ENCODE measurements around the gene TXNL4A. TPM values are rescaled to one million over a fixed set of nuclear protein-coding genes. Genes with fewer than 3 reads are reported as not detected.

TXNL4A gene
- polyA plus RNA-seq, 1 experiment: 131 TPM

- Histone ChIP-seq H3K27me3 (ENCODE audit: control insufficient read depth, insufficient read depth, low read length) (no peaks in the 10 kb centered on the region), H3K9me3 (ENCODE audit: control insufficient read depth, insufficient read depth, low read length) (no peaks in the 10 kb centered on the region; the same call in 1 of the 2 replicates), H3K27ac (ENCODE audit: low read depth, low read length) (no peak overlapping the region), H3K4me3 (ENCODE audit: low read depth, low read length) (peak overlapping the region; percentile 99)
- ChIA-PET CTCF (no interaction called here), POLR2A (interaction anchor here (0.7 kb wide), 1 partner anchor 48 kb away, joined by 4 read pairs; the partner anchor contains the start of gene RBFA)
- no peak for TF ChIP-seq CTCF (IDR thresholded peaks at IDR 0.05; ENCODE audit: low read depth, low read length)
- no peak for DNase-seq (ENCODE audit: low read depth, low spot score)
These were observed 1.6 kb downstream of the TXNL4A start for GRCh38 chr18:79986726-79987125.

- ChIA-PET POLR2A (interaction anchor here (0.7 kb wide), 1 partner anchor 12 kb away, joined by 3 read pairs; no protein-coding TSS in a partner anchor), CTCF (no interaction called here)
- DNase-seq (ENCODE audit: low read depth, low spot score): no peak
- no peaks in the 10 kb centered on the region; the same call in 1 of the 2 replicates for H3K9me3 ChIP-seq (ENCODE audit: control insufficient read depth, insufficient read depth, low read length)
- no peak for TF ChIP-seq CTCF (IDR thresholded peaks at IDR 0.05; ENCODE audit: low read depth, low read length)
- no peak overlapping the region for H3K4me3 ChIP-seq (ENCODE audit: low read depth, low read length)
- H3K27ac ChIP-seq (ENCODE audit: low read depth, low read length): no peak overlapping the region
- H3K27me3 ChIP-seq (ENCODE audit: control insufficient read depth, insufficient read depth, low read length): no peaks in the 10 kb centered on the region
These were observed 3.2 kb downstream of the TXNL4A start for GRCh38 chr18:79985172-79985571.

GRCh38 chr18:79983793-79984192, 4.6 kb downstream of the TXNL4A start:
- H3K27me3 ChIP-seq (ENCODE audit: control insufficient read depth, insufficient read depth, low read length): no peaks in the 10 kb centered on the region
- TF ChIP-seq CTCF (IDR thresholded peaks at IDR 0.05; ENCODE audit: low read depth, low read length): no peak
- DNase-seq (ENCODE audit: low read depth, low spot score): no peak
- H3K4me3 ChIP-seq (ENCODE audit: low read depth, low read length): no peak overlapping the region
- H3K27ac ChIP-seq (ENCODE audit: low read depth, low read length): no peak overlapping the region
- H3K9me3 ChIP-seq (ENCODE audit: control insufficient read depth, insufficient read depth, low read length): no peaks in the 10 kb centered on the region; the same call in 1 of the 2 replicates
- ChIA-PET POLR2A (no interaction called here), CTCF (no interaction called here)

GRCh38 chr18:79983253-79983652, 5.1 kb downstream of the TXNL4A start:
- Histone ChIP-seq H3K27ac (ENCODE audit: low read depth, low read length) (no peak overlapping the region), H3K4me3 (ENCODE audit: low read depth, low read length) (no peak overlapping the region), H3K9me3 (ENCODE audit: control insufficient read depth, insufficient read depth, low read length) (no peaks in the 10 kb centered on the region; the same call in 1 of the 2 replicates), H3K27me3 (ENCODE audit: control insufficient read depth, insufficient read depth, low read length) (no peaks in the 10 kb centered on the region)
- POLR2A ChIA-PET: no interaction called here
- no peak for TF ChIP-seq CTCF (IDR thresholded peaks at IDR 0.05; ENCODE audit: low read depth, low read length)
- DNase-seq (ENCODE audit: low read depth, low spot score): no peak
- CTCF ChIA-PET: no interaction called here

- CTCF ChIA-PET: interaction anchor here (1.0 kb wide), 1 partner anchor 51 kb away, joined by 5 read pairs; the partner anchor contains the start of gene RBFA
- H3K4me3 ChIP-seq (ENCODE audit: low read depth, low read length): no peak overlapping the region
- H3K9me3 ChIP-seq (ENCODE audit: control insufficient read depth, insufficient read depth, low read length): no peaks in the 10 kb centered on the region
- no peak for DNase-seq (ENCODE audit: low read depth, low spot score)
- TF ChIP-seq CTCF (IDR thresholded peaks at IDR 0.05; ENCODE audit: low read depth, low read length): no peak
- POLR2A ChIA-PET: no interaction called here
- no peaks in the 10 kb centered on the region for H3K27me3 ChIP-seq (ENCODE audit: control insufficient read depth, insufficient read depth, low read length)
- H3K27ac ChIP-seq (ENCODE audit: low read depth, low read length): no peak overlapping the region
These were observed 5.6 kb downstream of the TXNL4A start for GRCh38 chr18:79982736-79983135.
